GM21447 (cell line): ENCODE data around the gene PACRG.
A peak's percentile ranks its signal among the peaks of the same experiment; 100 is the strongest.

Experiments
- ATAC-seq: cut with Tn5 transposase; IDR thresholded peaks from one replicate; pipeline ENCODE4 v1.9.1; 2021; ENCODE audit not compliant: unreplicated experiment

Gene PACRG

DNA sequence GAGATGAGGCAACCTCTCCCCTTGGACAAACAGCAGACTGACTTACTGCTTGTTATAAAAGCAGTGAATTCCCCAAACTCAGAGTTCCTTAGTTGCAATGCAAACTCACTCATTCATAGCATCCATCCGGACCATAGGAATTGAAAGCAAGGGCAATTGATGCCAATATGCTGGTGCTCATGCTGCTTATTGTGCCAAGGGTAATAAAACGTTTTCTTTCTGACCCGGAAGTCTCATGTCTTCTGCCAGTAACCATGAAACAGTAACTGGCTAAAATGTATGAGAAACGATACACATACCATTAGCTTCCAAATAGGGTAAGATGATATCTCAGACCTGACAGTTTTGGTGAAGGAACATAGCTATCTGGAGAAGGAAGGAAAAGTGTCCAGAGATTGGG lies 18.3 kb upstream of the PACRG start:
- ATAC-seq: no peak

DNA sequence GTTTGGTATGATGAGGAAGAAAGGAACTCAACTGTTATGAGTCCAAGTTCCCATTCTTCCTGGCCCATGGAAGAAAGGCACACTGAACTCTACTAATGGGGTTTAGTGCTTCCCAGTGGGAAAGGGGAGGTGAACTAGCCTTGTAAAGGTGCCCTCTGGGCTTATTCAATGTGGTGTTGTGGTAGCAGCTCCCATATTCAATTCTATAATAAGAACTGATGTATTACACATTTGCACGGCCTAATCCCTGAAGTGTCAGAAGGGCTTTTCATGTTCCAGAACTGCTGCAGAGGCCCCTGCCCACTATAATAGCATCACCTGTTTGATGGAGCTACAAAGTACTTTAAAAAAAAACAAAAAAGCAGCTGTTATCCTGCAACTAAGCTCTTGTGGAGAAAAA lies 17.4 kb upstream of the PACRG start:
- no peak for ATAC-seq

- ATAC-seq: no peak
Measured at GRCh38 chr6:162710936-162711335, 16.8 kb upstream of the PACRG start.

GRCh38 chr6:162711376-162711775 lies 16.4 kb upstream of the PACRG start:
- no peak for ATAC-seq

GRCh38 chr6:162712694-162713093 lies 15.1 kb upstream of the PACRG start:
- no peak for ATAC-seq

- ATAC-seq: no peak
Measured at GRCh38 chr6:162713974-162714780, 13.6 kb upstream of the PACRG start.

DNA sequence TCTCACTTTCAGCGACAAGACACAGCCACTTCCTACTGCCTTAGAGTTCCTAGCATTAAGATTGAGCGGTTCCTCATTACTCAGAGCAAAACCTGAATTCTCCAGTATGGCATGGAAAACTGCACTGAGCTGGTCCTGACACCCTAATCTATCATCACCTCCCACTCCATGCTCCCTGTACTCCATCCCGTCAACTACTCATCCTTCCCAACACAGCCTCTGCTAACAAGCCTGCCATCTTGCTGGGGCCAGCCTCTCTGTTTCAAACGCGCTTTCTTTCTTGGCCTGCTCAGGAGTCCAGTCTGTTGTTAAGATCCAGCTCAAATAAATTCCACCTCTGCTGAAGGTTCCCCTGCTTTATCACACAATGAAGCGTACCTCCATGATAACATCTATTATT lies 12.2 kb upstream of the PACRG start:
- no peak for ATAC-seq

DNA sequence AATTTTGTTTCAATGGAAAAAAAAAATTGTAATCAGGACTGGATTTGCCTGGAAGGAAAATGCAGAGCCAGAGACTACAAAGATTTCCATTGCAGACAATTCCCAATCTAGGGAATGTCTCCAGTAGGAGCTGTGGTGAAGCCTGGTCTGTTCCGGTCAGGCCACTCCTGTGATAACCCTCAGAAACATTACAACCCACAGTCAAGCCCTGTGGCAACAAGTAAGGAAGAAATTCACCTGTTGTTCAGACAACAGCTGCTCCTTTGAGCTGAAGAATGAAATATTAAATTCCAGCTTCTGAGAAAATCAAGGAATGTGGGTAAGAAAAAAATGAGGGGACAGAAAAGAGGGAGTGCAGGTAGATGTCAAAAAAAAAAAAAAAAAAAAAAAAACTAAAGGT lies 8.2 kb upstream of the PACRG start:
- no peak for ATAC-seq

GRCh38 chr6:162721404-162721687 lies 6.4 kb upstream of the PACRG start:
- ATAC-seq: no peak

- ATAC-seq: no peak
Measured at GRCh38 chr6:162722226-162722625, 5.5 kb upstream of the PACRG start.

DNA sequence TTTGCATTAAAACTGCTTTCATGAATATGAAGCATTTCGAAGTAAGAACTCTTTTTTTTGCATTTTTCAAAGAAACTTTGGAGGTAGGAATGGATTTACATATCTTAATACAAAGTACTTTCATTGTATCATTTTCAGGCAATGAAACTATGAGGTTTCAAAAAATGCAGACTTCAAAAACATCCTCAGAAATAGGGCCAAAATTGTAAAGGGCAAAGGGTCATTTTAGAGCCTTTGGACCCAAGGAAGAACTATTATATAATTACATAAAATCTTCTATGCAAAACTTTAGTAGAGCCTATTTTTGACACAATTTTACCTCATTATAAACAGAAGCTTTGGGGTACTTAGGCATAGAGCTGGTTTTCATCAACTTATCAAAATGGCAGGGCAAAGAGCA lies 5.1 kb upstream of the PACRG start:
- no peak for ATAC-seq

DNA sequence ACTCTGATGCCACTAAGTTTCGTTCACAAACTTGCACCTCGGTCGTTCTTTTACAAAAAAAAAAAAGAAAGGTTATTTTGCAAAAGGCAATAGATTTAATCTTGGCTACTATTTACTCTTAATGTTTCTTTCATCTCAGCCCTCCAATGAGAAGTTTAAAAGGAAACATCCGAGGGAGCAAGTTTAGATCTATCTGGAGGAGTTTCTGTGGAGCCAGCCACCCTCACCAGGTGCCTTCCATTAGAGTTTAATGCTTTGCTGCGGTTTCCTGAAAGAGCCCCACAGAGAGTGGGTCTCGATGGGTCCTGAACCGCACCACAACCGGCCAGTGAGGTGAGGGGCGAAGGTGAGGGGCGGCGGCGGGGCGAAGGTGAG lies 840 bp upstream of the PACRG start:
- peak; percentile 19 for ATAC-seq

DNA sequence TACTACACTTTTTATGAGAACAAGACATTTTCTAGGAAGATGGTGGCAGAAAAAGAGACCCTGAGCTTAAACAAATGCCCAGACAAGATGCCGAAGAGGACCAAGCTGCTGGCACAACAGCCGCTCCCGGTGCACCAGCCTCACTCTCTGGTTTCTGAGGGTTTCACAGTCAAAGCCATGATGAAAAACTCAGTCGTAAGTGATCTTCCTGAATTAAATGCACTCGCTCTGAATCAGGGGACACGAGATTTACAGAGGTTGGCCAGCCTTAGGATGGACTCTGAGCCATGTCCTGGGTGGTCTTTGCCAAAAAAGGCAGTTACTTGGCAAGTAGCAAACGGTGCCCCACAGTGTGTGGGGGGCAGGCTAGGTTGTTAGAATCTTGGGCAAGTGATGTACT lies 423 bp downstream of the PACRG start:
- no peak for ATAC-seq

- ATAC-seq: no peak
Measured at GRCh38 chr6:162728706-162729105, 932 bp downstream of the PACRG start.

DNA sequence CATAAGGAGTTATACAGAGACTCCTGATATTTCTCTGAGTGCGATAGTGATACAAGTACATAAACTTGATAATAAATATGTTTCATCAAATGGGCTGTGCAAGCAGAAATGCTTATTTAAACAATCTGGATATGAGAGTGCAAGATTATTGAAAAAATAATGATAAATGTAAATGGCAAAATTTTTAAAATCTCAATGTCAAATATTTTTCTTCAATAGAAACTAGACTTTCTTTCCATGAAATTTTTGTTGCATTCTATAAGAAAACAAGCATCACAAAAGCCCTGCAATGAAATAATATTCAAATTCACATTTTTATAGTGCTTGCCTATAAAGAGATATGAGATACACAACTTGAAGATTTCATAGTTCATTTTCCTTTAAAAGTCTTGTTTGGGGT lies 2.7 kb downstream of the PACRG start:
- ATAC-seq: no peak

GRCh38 chr6:162733489-162733888 lies 5.7 kb downstream of the PACRG start:
- no peak for ATAC-seq

- no peak for ATAC-seq
Measured at GRCh38 chr6:162736961-162737360, 9.2 kb downstream of the PACRG start.

- ATAC-seq: no peak
Measured at GRCh38 chr6:162750776-162751175, 23.0 kb downstream of the PACRG start.

GRCh38 chr6:162751211-162751859 lies 23.6 kb downstream of the PACRG start:
- ATAC-seq: no peak

GRCh38 chr6:162753775-162754174 lies 26.0 kb downstream of the PACRG start:
- no peak for ATAC-seq

DNA sequence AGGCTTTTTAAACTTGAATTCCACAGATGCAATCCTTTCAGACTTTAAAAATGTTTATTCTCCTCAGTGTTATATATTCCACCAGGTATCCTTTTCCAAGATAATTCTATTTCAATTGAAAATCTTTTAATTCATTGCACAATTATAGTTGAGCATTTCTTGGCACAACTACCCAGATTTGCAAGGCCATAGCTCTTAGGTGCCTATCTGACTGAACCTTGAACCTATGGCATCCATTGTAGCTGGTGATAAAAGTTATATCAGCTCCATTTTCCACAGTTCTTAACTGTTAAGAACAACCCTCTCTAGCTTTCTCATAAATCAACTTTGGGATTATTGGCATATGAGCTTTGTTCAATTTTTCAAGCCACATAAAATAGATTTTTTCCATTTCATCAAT lies 42.4 kb downstream of the PACRG start:
- ATAC-seq: no peak

DNA sequence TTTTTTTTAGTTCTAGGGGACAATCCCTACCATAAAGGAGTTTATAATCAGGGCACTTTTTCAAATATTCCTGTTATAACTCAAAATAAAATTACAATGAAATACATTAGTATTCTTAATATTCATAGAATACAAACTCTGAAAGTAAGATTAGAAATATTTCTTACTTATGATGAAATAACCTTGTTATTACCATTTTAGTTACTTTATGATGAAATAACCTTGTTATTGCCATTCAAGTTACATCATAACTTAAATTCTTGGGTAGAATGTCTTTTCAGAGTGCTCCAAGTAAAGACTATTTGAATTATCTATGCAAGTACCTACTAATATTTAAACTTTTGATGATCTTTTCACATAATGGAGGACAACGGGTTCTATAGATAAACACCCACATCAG lies 43.2 kb downstream of the PACRG start:
- ATAC-seq: no peak

- no peak for ATAC-seq
Measured at GRCh38 chr6:162772466-162772865, 44.7 kb downstream of the PACRG start.
